GM10266 (cell line): Measurements from ENCODE around the gene GAGE10.
"Not testable (repeated sequence)": the region's sequence is repeated elsewhere in the genome, so short reads cannot be mapped to it uniquely, and the experiment has no call there.

Source experiments
- DNase-seq: peaks from one replicate; pipeline ENCODE4 v3.0.0; 2012; ENCODE audit errors: extremely low spot score

GAGE10 gene

GRCh38 chrX:49346150-49346549 lies 42.7 kb downstream of the GAGE10 start:
- DNase-seq = not testable (repeated sequence)
